ENCODE data around the gene SLX4IP.

The SLX4IP gene

DNA sequence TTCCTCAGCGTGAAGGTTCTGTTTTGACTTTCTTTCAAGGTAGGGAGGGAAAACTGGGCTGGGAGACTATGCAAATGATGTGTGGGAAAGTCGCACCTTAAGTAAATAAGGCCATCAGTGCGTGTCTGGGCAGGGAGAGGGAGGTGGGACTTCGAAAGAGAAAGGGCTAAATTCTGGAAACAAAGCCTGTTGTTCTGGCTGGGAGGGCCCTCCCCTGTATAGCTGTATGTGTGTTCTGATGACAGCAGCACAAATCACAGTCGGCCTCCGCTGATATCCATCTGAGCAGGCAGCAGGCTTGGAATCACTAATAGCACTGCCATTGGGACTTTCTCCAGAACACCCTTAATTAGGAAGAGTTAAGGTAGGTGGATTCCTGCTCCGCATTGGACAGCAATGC lies 219.5 kb downstream of the SLX4IP start:
- DNase-seq, result no peak

DNA sequence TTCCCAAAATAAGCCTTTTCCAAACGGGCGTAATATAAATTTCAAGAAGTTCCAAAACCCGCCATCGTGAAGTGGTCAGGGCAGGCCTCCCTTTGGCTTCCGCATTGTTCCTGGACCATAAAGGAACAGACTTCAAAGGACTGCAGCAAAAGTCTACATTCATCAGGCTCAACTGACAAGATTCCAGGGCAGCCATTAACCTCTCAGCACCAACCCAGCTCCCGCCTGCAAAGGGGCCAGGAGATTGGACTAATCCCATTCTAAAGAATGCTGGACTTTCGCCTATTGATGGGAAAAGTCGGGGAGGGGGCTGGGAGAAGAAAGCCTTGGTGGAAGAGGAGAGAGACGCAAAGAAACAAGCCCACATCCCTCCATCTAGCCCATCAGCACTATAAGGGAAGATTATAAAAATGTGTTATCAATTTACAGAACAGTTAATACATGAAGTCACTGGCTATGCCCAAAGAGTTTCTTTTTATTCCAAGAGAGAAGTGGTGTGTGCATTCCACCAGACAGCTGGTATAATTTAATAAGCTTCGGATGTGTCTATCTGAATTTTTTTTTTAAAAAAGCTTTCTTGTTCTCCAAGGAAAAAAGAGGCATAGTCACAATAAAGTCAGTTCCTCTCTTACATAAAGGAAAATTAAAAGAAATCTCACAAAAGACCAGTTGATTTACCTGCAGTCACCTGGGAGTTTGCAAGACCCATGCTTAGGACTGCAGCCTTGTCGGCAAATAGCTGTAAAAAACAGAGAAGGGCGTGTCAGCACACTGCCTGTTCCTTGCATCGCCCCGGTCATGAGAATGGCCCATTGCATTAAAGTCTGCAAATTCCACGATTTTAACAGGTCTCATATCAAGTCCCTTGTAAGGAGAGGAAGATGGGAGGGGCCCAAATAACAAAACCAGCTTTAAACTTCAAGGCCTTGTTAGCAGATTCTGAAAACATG lies 220.9 kb downstream of the SLX4IP start:
- no peak for DNase-seq

DNA sequence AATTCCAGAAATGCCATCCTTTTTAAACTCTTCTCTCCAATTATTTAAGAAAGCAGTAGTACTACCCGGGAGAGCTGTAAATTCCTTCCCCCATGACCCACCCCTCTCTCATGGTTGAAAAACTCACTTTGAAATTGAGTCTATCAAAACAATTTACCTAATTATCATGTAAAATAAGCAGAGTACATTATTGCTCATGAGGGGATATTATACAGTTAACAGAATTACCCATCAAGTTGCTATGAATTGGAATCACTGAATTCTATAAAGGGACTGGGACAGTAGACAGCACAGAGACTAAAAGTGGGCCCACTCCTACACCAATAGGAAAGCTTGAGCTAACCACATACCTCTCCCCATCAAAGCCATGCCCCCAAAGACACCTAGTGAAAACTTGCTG lies 222.3 kb downstream of the SLX4IP start:
- DNase-seq, result no peak

DNA sequence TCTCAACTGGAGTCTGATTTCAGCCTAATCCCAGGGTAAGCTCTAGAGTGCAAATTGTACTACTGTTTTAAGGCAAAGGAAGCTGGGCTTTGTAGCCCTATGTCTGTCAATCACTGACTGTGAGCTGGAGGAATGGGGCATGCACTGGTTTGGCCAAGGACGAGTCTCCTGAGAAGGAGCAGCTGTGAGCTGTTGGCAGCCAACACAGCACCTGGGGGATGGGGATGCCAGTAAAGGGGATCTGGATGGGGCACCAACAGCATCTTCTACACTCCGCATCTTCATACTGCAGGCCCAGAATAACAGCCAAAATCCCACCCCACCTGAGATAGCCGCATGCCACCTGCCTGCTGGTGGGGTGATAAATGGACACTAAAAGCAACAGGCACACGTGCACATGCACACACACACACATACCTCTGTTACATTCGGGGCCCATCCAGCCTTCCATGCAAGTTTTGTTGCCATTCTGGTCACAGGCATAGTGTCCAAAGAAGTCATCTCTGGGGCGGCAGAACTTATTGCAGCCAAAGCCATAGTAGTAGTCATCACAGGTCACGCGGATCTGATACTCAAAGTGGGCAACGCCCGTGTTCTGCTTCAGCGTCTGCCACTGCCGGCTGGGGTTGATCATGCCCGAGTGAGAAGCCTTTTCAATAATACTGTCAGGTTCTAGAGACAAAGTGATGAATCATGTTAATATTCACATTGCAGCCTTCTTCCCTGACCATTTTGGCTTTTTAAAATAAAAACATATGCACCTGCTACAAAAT lies 223.1 kb downstream of the SLX4IP start:
- DNase-seq, result no peak

DNA sequence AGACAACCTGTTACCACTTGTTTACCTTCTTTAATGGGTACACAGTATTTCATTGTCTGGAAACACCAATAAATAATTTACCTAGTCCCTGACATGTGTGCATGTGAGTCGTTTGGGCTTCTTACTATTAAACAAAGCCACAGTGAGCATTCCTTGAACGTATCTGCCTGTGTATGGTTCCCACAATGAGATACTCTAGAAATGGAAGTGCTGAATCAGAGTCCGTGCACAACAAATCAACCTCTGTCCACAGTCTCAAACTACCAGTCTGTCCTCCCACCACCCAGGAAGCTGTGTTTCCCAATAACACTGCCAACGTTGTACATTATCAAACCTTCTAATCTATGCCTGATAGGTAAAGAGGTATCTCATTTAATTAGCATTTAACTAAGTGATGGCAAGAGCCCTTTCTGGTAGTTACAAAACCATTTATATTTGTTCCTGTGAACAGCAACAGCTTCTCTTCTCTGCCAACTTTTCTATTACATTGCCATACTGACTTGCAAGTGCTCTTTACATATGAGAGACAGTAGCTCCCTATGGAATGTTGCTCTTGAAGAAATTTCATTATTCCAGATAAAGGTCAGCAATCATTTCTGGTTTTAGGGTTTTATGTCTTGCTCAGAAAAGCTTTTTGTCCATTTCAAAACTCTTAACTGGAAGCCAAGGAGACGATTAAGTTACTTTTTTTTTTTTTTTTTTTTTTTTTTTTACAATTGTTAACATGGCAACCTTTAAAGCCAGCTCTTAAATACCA lies 223.9 kb downstream of the SLX4IP start:
- DNase-seq, result no peak

DNA sequence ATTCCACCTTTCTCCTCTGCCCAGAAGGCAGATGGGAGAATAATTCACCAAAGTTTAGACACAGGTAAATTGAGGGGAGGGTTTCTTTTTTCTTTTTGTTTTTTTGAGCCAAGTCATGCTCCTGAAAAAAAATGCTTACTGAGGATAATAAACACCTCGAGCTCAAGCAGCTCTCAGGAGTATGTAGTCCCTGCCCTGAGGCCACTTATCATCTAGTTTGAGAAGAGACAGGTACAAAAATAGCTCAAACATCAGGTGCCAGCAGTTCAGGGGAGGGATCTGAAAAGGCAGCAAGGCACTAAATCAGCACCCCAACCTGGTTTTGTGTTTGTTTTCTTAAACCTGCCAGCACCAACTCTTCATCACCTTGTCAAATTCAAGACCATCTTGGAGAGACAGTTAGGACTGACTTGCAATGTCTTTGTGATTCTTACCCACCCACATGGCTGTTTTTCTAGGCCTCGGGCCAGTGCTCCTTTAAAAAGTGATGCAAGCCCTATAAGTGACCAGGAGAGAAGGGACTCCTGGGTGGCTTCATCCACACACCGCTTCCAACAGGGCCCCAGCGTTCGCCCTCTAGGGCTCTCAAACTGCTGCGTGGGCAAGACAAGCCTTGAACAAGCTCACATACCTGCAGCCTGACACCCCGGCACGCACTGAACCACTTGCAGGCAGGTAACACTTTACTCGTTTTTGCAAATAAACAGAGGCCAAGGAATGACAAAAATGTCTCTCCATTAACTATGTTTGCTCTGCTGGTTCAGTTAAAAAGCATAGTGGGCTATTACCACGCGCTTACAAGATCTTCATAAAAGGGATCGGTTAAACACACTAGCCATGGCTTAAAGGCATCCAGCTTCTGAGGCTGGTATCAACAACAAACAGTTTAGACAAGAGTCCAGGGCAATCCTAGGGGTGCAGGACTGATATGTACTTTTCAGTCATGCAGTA lies 224.8 kb downstream of the SLX4IP start:
- no peak for DNase-seq

DNA sequence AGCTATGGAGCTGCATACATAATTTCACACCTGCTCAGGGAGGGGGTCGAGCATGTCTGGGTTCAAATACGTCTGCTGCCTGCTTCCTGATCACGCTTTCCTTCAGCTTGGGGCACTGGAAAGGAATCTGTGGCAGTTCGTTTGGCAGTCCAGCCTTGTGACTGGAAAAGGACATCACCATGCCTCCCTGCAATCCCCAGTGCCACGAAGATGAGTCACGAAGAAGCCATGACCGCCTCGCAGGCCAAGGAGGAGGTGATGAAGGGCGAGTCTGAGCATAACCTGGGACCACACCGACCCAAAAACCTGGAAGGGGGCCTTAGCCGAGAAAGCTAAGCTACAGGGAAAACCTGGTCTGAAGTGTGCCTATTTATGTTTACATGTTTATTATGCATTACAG lies 225.6 kb downstream of the SLX4IP start:
- DNase-seq, result no peak

DNA sequence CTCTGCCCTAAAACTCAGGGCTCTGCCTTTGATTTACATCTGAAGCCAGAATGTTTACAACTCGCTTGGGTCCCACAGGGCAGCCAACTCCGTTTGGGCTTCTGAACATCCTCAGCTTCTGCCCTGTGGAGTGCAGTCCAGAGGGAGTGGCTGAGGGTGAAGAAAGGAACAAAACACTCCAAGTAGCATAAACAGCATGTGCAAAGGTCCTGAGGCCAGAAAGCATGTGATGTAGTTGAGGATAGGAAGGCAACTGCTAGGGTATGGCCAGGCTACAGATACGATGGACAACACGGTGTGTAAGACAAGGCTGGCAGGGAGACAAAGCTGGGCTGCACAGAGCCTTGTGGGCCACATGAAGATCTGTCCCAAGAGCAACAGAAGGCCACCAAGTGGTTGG lies 226.2 kb downstream of the SLX4IP start:
- DNase-seq, result no peak

DNA sequence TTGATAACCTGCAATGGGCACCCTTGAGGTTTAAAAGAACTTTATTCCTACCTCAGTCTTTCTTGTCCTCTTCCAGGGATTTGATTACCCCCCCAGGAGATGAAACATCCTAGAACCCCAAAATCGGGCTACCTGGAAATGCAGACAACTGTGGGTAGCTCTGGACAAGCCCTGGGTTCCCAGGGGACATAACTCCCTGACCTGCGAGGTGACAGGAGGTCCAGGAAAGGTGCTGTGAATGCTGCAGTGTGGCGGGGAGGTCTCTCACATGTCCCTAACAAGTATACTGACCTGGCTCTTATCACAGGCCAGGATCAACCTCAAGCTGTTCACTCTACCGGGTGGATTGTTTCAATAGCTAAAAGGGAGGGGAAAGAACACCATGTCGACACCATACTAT lies 227.0 kb downstream of the SLX4IP start:
- DNase-seq, result no peak

DNA sequence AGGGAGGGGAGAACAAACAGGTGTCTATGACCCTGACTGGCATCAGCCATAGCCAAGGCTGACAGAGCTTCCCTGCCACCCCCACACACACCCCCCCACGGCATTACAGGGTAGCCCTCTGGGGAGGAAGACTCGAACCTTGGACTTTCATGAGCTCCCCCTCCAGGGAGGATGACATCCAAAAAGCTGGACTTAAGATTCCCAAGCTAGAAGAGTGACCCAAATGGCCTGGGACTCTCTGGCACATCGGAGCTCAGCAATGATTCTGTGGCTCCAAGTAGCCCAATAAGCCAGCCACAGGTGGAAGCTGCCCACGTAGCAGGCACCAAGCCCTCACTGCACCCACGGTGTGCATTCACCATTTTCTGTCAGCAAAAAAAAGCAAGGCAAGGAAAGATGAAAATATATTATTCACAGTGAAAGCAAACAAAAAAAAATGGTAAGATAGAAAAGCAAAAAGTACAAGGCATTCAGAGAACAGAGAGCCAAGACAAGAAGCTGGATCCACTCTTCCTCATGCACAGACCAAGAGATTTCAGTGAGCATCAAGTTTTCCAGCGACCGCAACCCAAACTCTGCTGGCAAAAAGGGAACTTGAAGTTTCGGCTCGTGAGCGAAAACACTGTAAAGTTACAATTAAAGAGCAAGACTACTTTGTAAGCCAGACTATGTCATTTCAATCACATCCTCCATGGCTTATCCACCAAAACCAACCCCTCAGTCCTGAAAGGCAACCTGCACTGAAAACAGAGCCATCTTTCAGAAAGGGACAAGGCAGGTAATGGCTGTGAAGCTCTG lies 227.8 kb downstream of the SLX4IP start:
- no peak for DNase-seq

DNA sequence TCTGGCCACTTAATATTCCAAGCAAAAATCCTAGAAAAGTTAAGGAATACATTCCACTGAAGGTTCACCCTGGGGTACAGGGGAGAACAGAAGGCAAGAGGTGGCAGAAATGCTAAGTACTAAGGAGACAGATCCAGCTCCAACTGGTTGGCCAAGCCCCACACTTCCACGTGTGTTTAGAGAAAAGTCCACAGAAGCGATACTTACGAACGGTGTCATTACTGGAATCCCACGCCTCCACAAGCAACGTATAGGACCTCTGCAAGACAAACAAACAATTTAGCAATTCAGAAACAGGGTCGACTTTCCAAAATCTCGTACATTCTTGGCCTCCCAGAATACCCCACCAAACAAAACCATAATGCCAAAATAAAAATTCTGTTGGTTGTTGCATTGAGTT lies 228.7 kb downstream of the SLX4IP start:
- no peak for DNase-seq

DNA sequence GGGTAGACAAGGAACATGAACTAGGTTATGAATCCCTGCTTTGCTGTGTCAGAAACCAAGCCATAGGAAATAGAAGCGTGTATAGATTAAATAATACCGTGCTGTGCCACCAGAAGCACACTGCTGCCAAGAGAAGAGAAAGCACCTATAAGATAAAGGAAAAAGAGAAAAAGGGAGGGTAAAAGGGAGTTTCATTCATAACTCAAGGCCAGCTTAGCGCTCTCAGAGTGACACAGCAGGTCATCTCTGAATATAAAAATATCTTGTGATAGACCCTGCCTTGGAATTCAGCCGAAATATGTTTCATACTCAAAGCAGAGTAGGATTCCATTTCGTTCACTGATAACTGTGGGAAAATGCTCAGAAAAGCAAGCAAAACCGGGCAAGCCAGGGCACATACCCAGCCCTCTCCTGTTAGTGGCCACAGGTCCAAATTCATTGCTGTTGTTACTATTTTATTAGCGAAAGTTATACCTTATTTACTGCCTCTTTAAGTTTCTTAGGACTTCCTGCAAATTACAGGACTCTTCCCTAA lies 230.0 kb downstream of the SLX4IP start:
- DNase-seq, result no peak

DNA sequence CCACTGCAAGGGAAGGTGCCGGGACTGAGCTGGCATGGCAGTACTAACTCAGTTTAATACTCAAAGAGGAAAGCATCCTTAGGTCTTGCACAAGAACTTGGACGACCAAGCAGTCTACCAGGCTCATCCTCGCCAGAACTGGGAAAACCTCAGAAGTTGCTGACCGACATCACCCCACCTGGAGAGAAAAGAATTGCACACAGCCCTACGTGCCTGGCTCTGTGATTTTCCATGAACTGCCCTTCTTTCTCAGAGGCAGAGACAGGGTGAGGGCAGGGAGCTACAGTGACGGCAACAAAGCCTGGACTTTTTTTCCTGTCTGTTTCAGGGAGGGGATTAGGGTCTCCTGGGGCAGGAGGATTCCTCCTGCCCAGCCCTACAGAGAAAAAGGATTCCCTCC lies 230.7 kb downstream of the SLX4IP start:
- DNase-seq, result no peak

DNA sequence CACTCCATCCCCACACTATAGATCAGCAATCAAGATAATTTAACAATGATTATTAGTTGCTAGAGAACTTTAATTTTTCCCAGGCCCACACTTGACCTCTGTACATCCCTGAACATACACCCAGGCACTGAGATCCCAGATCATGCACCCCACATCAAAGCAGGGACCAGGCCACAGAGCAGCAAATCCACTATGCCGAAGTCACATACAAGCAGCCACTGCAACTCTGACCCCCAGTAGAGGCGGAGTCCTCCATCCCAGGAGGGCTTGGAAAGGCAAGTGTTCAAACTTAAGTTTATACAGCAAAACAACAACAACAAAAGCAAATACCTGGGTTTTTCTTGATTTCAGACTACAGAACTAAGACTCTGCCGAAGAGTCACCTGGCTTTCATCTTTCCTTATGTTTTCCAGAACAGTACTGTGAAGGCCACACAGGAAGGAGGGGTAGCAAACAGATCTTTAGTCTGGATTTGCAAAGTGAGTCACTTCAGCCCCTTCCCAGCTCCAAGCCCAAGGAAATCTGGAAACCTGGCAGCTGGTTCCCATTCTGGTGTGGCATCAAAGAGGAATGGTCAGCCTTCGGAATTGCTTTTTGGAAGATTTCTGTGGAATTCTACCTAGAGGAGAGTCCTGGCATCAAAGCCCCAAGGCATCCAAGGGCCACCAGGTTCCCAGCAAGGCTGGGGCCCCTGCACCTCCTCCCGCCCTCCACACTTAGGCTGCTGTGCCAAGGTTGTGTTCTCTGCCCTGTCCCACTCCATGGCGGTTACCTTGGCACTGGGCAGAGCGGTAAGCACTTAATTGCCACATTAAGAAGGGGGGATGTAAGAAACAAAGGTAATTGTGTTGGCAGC lies 231.3 kb downstream of the SLX4IP start:
- no peak for DNase-seq

DNA sequence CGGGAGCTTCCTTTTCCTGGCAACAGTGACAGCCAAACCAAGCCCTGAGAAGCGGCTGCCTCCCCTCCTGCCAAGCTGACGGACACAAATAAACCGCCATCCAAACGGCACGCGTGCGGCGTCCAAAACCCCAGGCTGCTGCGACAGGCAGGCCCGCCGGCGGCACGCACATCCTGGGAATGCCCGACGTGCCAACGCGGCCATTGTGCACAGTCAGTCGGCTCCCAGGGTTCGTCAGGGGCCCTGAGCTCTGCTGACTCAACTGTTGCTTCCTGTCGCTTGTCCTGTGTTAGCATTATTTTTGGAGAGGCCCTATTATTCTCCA lies 231.9 kb downstream of the SLX4IP start:
- no peak for DNase-seq

DNA sequence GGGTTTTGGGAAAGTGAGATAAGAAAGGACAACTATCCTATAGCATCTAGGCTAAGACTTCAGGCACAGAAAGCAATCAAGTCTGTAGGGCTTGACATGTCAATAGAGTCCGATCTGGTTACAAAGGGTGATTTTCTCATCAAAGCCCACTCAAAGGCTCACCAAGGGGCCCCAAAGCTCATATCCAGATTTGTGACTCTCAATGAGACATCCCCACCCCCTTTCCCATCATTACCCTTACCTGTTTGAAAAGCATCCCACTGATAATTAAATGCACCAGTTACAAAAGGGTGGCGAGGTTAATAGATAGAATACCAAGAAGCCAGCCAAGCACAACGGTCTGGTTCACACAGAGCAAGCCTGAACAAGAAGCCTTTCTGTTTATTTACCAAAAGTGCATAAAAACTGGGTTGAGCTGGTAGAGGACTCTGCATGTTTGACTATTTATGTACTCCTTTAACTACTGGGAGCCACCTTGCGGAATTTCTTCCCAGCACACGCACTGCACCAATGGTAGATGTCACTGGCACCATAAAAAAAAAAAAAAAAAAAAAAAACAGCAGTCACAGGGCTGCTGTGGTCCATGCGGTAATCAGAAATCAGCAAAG lies 232.6 kb downstream of the SLX4IP start:
- no peak for DNase-seq

DNA sequence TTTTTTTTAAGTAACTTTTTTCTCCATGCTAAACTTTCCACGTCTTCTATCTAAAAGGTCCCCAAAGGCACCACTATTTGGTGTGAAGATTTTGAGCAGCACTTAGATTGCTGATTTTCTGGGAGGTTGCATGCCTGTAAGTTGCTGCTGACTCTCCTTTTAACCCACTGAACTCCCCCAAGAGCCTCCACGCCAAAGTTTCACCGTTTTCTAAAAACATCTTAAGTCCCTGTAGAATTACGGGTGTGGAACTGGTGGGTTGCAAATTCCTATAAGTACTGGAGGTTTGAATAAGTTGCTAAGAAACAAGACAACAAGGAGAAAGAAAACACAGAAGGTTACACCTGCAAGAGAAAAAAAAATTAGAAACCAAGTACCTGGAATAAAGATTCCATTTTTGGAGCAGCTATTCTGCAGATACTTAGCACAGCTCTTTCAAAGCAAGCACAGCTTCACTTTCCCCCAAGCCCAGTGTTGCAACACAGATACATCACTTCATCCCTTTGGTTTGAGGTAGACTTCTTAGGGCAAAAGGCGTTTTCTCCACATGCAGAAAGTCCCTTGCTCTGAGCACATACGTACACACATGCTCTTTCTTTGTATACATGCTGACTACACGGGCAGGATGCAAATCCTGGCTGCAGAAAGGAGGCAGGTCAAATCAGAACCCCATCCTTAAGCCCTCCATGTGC lies 233.7 kb downstream of the SLX4IP start:
- no peak for DNase-seq

DNA sequence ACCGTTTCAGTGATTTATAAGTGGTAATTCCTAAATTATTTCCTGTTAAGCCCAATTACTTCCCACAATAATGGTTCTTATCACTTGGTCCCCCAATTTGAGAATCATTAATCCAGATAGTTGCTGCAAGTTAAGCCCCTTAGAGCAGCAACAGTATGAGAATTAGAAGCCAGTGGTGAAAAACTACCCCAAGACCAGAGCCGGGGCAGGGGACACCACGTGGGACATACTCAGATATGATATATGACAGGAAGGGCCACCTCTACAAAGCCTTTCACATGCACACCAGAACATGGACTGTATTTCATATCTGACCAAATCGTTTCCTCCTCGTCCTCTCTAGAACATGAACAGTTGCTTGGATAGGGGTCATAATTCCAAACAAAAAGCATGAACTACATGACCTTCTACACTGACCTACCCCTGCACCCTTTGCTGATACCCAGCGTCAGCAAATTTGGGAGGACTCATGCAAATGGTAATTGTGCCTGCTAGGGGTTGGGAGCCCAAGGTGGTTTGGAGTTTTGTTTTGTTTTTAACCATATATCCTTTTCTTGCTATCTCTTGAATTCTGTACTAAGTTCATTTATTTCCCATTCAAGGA lies 234.8 kb downstream of the SLX4IP start:
- no peak for DNase-seq

Measured in activated CD4-positive, alpha-beta T cell treated with anti-CD3 and anti-CD28 coated beads, Interleukin-2, amount 50 U/mL, for 16 hours (primary cell).